SK-N-SH treated with all-trans-retinoic acid at 6 μM for 48 hours (cell line): ENCODE data around the gene GALNT12.

Experiments
- ATAC-seq: fragments of 200-7000 bp; cut with Tn5 transposase; 3 replicates; pipeline ENCODE4 v1.9.1; 2020; ENCODE audit warnings: mild to moderate bottlenecking, moderate library complexity
- ARNTL ChIP-seq: fragments of 450-650 bp; formaldehyde crosslinking; IDR thresholded peaks from 2 replicates; pipeline ENCODE4 v1.5.0; 2020; ENCODE audit warnings: low read depth, mild to moderate bottlenecking, moderate library complexity, borderline replicate concordance
- BACH2 ChIP-seq: fragments of 250-450 bp; sonication (Bioruptor Pico); IDR thresholded peaks from 2 replicates; pipeline ENCODE4 v1.9.0; 2021; ENCODE audit warnings: mild to moderate bottlenecking, borderline replicate concordance
- CSDC2 ChIP-seq: fragments of 250-450 bp; sonication (Bioruptor Pico); IDR thresholded peaks from 2 replicates; pipeline ENCODE4 v1.5.0; 2020; ENCODE audit warnings: mild to moderate bottlenecking, moderate library complexity
- ESRRG ChIP-seq: fragments of 250-450 bp; sonication (Bioruptor Pico); IDR thresholded peaks from 2 replicates; pipeline ENCODE4 v1.6.1; 2021; ENCODE audit warnings: mild to moderate bottlenecking
- GLIS3 ChIP-seq: fragments of 250-450 bp; sonication (Bioruptor Pico); IDR thresholded peaks from 2 replicates; pipeline ENCODE4 v1.5.0; 2020; ENCODE audit warnings: mild to moderate bottlenecking, moderate library complexity
- ISL1 ChIP-seq: fragments of 250-450 bp; sonication (Bioruptor Pico); IDR thresholded peaks from 2 replicates; pipeline ENCODE4 v2.1.2; 2022; ENCODE audit warnings: mild to moderate bottlenecking, moderate library complexity
- OSR1 ChIP-seq: fragments of 250-450 bp; sonication (Bioruptor Pico); IDR thresholded peaks from 2 replicates; pipeline ENCODE4 v1.8.0; 2022; ENCODE audit warnings: moderate library complexity, mild to moderate bottlenecking, inconsistent platforms
- PATZ1 ChIP-seq: fragments of 250-450 bp; sonication (Bioruptor Pico); IDR thresholded peaks from 2 replicates; pipeline ENCODE4 v1.8.0; 2020; ENCODE audit warnings: mild to moderate bottlenecking, moderate library complexity, borderline replicate concordance
- POU6F1 ChIP-seq: fragments of 250-450 bp; sonication (Bioruptor Pico); IDR thresholded peaks from 2 replicates; pipeline ENCODE4 v1.8.0; 2021; ENCODE audit warnings: low read depth, mild to moderate bottlenecking, moderate library complexity, borderline replicate concordance
- PPARA ChIP-seq: fragments of 250-450 bp; sonication (Bioruptor Pico); IDR thresholded peaks from 2 replicates; pipeline ENCODE4 v1.5.0; 2020; ENCODE audit warnings: mild to moderate bottlenecking, borderline replicate concordance
- RARB ChIP-seq: fragments of 250-450 bp; sonication (Bioruptor Pico); IDR thresholded peaks from 2 replicates; pipeline ENCODE4 v1.8.0; 2021; ENCODE audit warnings: mild to moderate bottlenecking, moderate library complexity
- TCF4 ChIP-seq: fragments of 250-450 bp; sonication (Bioruptor Pico); IDR thresholded peaks from 2 replicates; pipeline ENCODE4 v1.8.0; 2021; ENCODE audit warnings: mild to moderate bottlenecking, moderate library complexity, borderline replicate concordance
- TSHZ2 ChIP-seq: fragments of 250-450 bp; sonication (Bioruptor Pico); IDR thresholded peaks from 2 replicates; pipeline ENCODE4 v1.5.0; 2020; ENCODE audit warnings: mild to moderate bottlenecking, moderate library complexity
- ZC3H10 ChIP-seq: fragments of 250-450 bp; sonication (Bioruptor Pico); IDR thresholded peaks from 2 replicates; pipeline ENCODE4 v1.5.1; 2021; ENCODE audit warnings: mild to moderate bottlenecking, moderate library complexity
- ZFP3 ChIP-seq: fragments of 250-450 bp; sonication (Bioruptor Pico); IDR thresholded peaks from 2 replicates; pipeline ENCODE4 v1.5.0; 2020; ENCODE audit warnings: mild to moderate bottlenecking, moderate library complexity
- ZFP30 ChIP-seq: fragments of 450-650 bp; formaldehyde crosslinking; IDR thresholded peaks from 2 replicates; pipeline ENCODE4 v1.5.0; 2022; ENCODE audit warnings: mild to moderate bottlenecking, moderate library complexity
- ZNF565 ChIP-seq: fragments of 450-650 bp; formaldehyde crosslinking; conservative IDR thresholded peaks from 2 replicates; pipeline ENCODE4 v1.5.0; 2020; ENCODE audit warnings: low read depth, mild to moderate bottlenecking, moderate library complexity
- ZNF70 ChIP-seq: fragments of 450-650 bp; formaldehyde crosslinking; IDR thresholded peaks from 2 replicates; pipeline ENCODE4 v1.5.0; 2020; ENCODE audit warnings: mild to moderate bottlenecking, moderate library complexity
- ZNF8 ChIP-seq: fragments of 450-650 bp; formaldehyde crosslinking; IDR thresholded peaks from 2 replicates; pipeline ENCODE4 v1.5.0; 2020; ENCODE audit warnings: mild to moderate bottlenecking, moderate library complexity
- TF ChIP-seq, protein P1 (sequence below): fragments of 250-450 bp; sonication (Bioruptor Pico); IDR thresholded peaks from 2 replicates; pipeline ENCODE4 v1.5.1; 2021; ENCODE audit warnings: mild to moderate bottlenecking, moderate library complexity
- TF ChIP-seq, protein P2 (sequence below): fragments of 250-450 bp; sonication (Bioruptor Pico); IDR thresholded peaks from 2 replicates; pipeline ENCODE4 v1.5.1; 2020; ENCODE audit warnings: low read depth, mild to moderate bottlenecking, moderate library complexity

The GALNT12 gene

DNA sequence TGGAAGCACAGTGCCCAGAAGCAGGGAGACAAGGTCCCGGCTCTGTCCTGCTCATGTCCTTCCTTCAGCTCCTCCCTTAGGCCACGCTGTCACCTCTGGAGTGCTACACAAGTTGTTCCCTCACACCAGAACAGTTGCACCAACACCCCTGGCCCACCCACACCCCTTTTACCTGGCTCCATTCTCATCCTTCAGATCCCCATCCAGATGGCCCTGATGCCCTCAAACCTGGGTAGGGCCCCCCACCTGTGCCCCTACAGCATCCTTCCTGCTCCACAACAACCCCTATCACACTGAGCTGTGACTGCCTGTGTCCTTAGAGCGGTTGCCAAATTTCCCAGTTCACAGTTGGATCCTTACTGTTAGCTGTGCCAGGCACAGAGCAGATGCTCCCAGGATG lies 40.3 kb upstream of the GALNT12 start:
- ATAC-seq, result no peak
- TF ChIP-seq RARB (CRISPR knock-in tag) (no peak), BACH2 (CRISPR knock-in tag) (no peak), ZC3H10 (CRISPR knock-in tag) (no peak)

GRCh38 chr9:98767915-98768314 lies 39.6 kb upstream of the GALNT12 start:
- TF ChIP-seq PATZ1 (no peak), ZNF70 (CRISPR knock-in tag) (no peak), PPARA (CRISPR knock-in tag) (no peak), BACH2 (CRISPR knock-in tag) (no peak), ISL1 (CRISPR knock-in tag) (no peak), ZC3H10 (CRISPR knock-in tag) (no peak), RARB (CRISPR knock-in tag) (no peak), ESRRG (CRISPR knock-in tag) (no peak), ZFP30 (CRISPR knock-in tag) (no peak), OSR1 (CRISPR knock-in tag) (no peak), POU6F1 (CRISPR knock-in tag) (no peak), TCF4 (CRISPR knock-in tag) (no peak), TSHZ2 (CRISPR knock-in tag) (no peak)
- TF ChIP-seq, protein P1, sequence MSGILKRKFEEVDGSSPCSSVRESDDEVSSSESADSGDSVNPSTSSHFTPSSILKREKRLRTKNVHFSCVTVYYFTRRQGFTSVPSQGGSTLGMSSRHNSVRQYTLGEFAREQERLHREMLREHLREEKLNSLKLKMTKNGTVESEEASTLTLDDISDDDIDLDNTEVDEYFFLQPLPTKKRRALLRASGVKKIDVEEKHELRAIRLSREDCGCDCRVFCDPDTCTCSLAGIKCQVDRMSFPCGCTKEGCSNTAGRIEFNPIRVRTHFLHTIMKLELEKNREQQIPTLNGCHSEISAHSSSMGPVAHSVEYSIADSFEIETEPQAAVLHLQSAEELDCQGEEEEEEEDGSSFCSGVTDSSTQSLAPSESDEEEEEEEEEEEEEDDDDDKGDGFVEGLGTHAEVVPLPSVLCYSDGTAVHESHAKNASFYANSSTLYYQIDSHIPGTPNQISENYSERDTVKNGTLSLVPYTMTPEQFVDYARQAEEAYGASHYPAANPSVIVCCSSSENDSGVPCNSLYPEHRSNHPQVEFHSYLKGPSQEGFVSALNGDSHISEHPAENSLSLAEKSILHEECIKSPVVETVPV (CRISPR knock-in tag), result no peak
- TF ChIP-seq, protein P2, sequence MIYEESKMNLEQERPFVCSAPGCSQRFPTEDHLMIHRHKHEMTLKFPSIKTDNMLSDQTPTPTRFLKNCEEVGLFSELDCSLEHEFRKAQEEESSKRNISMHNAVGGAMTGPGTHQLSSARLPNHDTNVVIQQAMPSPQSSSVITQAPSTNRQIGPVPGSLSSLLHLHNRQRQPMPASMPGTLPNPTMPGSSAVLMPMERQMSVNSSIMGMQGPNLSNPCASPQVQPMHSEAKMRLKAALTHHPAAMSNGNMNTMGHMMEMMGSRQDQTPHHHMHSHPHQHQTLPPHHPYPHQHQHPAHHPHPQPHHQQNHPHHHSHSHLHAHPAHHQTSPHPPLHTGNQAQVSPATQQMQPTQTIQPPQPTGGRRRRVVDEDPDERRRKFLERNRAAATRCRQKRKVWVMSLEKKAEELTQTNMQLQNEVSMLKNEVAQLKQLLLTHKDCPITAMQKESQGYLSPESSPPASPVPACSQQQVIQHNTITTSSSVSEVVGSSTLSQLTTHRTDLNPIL (CRISPR knock-in tag), result no peak
- ATAC-seq, result no peak

- no peak for TF ChIP-seq CSDC2 (CRISPR knock-in tag)
- TF ChIP-seq ZFP3 (CRISPR knock-in tag), result no peak
- TF ChIP-seq ZNF70 (CRISPR knock-in tag), result no peak
- ATAC-seq, result no peak
Measured at GRCh38 chr9:98768344-98768743, 39.1 kb upstream of the GALNT12 start.

DNA sequence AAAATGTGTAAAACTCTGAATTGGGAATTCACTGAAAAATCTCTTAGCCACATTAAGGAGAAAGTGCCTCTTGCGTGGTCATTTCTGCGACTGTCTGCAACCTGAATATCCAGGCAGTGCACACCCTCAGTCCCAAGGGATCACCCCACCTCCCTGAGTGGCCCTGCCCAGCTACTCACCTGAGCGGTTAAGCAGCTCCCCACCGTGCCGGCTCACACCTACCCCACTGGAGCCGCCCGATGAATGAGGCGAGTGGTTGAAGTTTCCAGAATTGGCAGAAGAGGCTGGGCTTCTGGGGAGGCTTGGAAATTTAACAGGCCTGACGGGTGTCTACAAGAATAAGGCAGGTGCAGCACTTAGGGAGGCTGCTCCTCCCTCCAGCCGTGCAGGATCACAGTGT lies 36.8 kb upstream of the GALNT12 start:
- no peak for ATAC-seq
- no peak for TF ChIP-seq ARNTL (CRISPR knock-in tag)
- TF ChIP-seq, protein P2 (CRISPR knock-in tag), result no peak
- no peak for TF ChIP-seq BACH2 (CRISPR knock-in tag)
- TF ChIP-seq ZFP30 (CRISPR knock-in tag), result no peak
- no peak for TF ChIP-seq ZNF8
- no peak for TF ChIP-seq POU6F1 (CRISPR knock-in tag)
- TF ChIP-seq GLIS3 (CRISPR knock-in tag), result no peak
- TF ChIP-seq ZFP3 (CRISPR knock-in tag), result no peak
- TF ChIP-seq, protein P1 (CRISPR knock-in tag), result no peak
- no peak for TF ChIP-seq ZNF70 (CRISPR knock-in tag)
- no peak for TF ChIP-seq OSR1 (CRISPR knock-in tag)
- no peak for TF ChIP-seq ZNF565 (CRISPR knock-in tag)
- TF ChIP-seq CSDC2 (CRISPR knock-in tag), result no peak
- no peak for TF ChIP-seq PPARA (CRISPR knock-in tag)
